K562 (cell line): ENCODE results near the gene SLC4A2. TPM values are rescaled to one million over a fixed set of nuclear protein-coding genes. Genes with fewer than 3 reads are reported as not detected.
A peak's percentile ranks its signal among the peaks of the same experiment; 100 is the strongest.

Experiments used
- ATAC-seq: fragments of 200-7000 bp; cut with Tn5 transposase; 3 replicates; pipeline ENCODE4 v1.9.1; 2020; ENCODE audit warnings: moderate library complexity
- BruUV-seq: library from RNA; stranded (reverse); fragments of 400-500 nt; replicated peaks from 2 replicates; lab custom pipeline; 2021; lab: Mats Ljungman, UMichigan
- CTCF ChIA-PET: fragments of 300-600 bp; formaldehyde crosslinking; extraction: SDS; loops from one replicate; lab custom pipeline; 2021; ENCODE audit warnings: low intra/inter-chr PET ratio; lab: Yijun Ruan, JAX
- POLR2A ChIA-PET: fragments of 300-600, 350-650 bp; sonication (Branson Sonifier 250); formaldehyde crosslinking; extraction: SDS; loops from one replicate; lab custom pipeline; 2021; ENCODE audit warnings: antibody characterized with exemption, inconsistent platforms; lab: Yijun Ruan, JAX
- DNase-seq, 4 experiments: peaks; one replicate each; pipeline versions ENCODE4 v3.0.0 to v3.0.0-alpha.2; 2011 to 2018; ENCODE audit warnings: low spot score in 3 of 4, mixed read lengths in 3 of 4; ENCODE audit errors: extremely low read depth in 1 of 4
- FAIRE-seq: peaks from 2 replicates; lab custom pipeline; 2011; peaks lifted over from hg19 to GRCh38; lab: Jason Lieb, UNC
- H2AFZ ChIP-seq: 2 replicates; pipeline ENCODE4 v1.6.0; 2011; ENCODE audit warnings: low read depth, low read length, control low read depth, inconsistent platforms
- H3K27ac ChIP-seq: fragments of 200-600 bp; 3 replicates; pipeline ENCODE4 v1.8.0; 2011; ENCODE audit warnings: low read depth, mild to moderate bottlenecking, control low read depth, inconsistent platforms, low read length, moderate library complexity, mixed read lengths; ENCODE audit errors: extremely low read depth
- H3K27me3 ChIP-seq, 2 experiments: fragments of 300-600 bp in 1 of 2; 2 replicates in 1 of 2; 3 replicates in 1 of 2; pipeline versions ENCODE4 v1.6.0 to v1.8.0; 2011; ENCODE audit warnings: inconsistent platforms in 2 of 2, low read length in 2 of 2, mild to moderate bottlenecking in 1 of 2, mixed read lengths in 1 of 2, moderate library complexity in 1 of 2; ENCODE audit not compliant: control insufficient read depth in 2 of 2, insufficient read depth in 2 of 2
- H3K36me3 ChIP-seq: fragments of 300-600 bp; 3 replicates; pipeline ENCODE4 v1.8.0; 2011; ENCODE audit warnings: mild to moderate bottlenecking, low read length, inconsistent platforms; ENCODE audit not compliant: control insufficient read depth, insufficient read depth
- H3K4me1 ChIP-seq, 2 experiments: fragments of 200-600 bp in 1 of 2; replicated peaks in 1 of 2; 2 replicates in 1 of 2; 3 replicates in 1 of 2; pipeline versions ENCODE4 v1.5.1 to v1.8.0; 2011; ENCODE audit warnings: inconsistent platforms in 2 of 2, low read length in 2 of 2, mild to moderate bottlenecking in 1 of 2, mixed read lengths in 1 of 2, moderate library complexity in 1 of 2; ENCODE audit not compliant: control insufficient read depth in 2 of 2, insufficient read depth in 2 of 2
- H3K4me2 ChIP-seq: 2 replicates; pipeline ENCODE4 v1.6.1; 2011; ENCODE audit warnings: low read length, control low read depth, inconsistent platforms, mixed read lengths; ENCODE audit not compliant: insufficient read depth
- H3K4me3 ChIP-seq: fragments of 200-600 bp; sonication (generic), shearing (Covaris generic); 2 replicates; pipeline ENCODE4 v1.5.1; 2016; ENCODE audit warnings: control low read depth, inconsistent platforms
- H3K79me2 ChIP-seq: fragments of 200-600 bp; 3 replicates; pipeline ENCODE4 v1.8.0; 2011; ENCODE audit warnings: low read length, inconsistent platforms; ENCODE audit not compliant: control insufficient read depth, insufficient read depth
- H3K9ac ChIP-seq, 2 experiments: 2 replicates each; pipeline versions ENCODE4 v1.6.0 to v1.6.1; 2011; ENCODE audit warnings: low read depth in 2 of 2, low read length in 2 of 2, control low read depth in 1 of 2, inconsistent platforms in 1 of 2, mild to moderate bottlenecking in 1 of 2, mixed read lengths in 1 of 2; ENCODE audit not compliant: insufficient read depth in 1 of 2
- H3K9me1 ChIP-seq: one replicate; pipeline ENCODE4 v1.6.0; 2011; ENCODE audit warnings: inconsistent platforms, mild to moderate bottlenecking, low read length, moderate library complexity; ENCODE audit not compliant: control insufficient read depth, insufficient read depth
- H3K9me3 ChIP-seq: replicated peaks from 2 replicates; pipeline ENCODE4 v1.5.1; 2011; ENCODE audit warnings: low read depth, low read length, inconsistent platforms; ENCODE audit not compliant: control insufficient read depth, insufficient read depth
- H4K20me1 ChIP-seq: replicated peaks from 2 replicates; pipeline ENCODE4 v1.6.1; 2011; ENCODE audit warnings: low read length, inconsistent platforms, mixed read lengths; ENCODE audit not compliant: control insufficient read depth, insufficient read depth
- ATF6 ChIP-seq: sonication (generic); formaldehyde crosslinking; IDR thresholded peaks from 2 replicates; pipeline ENCODE4 v1.4.0; 2020; ENCODE audit warnings: mild to moderate bottlenecking, missing genetic modification reagents
- CAMTA2 ChIP-seq: fragments of 250-450 bp; sonication (Bioruptor Pico); conservative IDR thresholded peaks from 2 replicates; pipeline ENCODE4 v1.5.1; 2022
- IRF2 ChIP-seq: sonication (generic); formaldehyde crosslinking; IDR thresholded peaks from 2 replicates; pipeline ENCODE4 v1.8.1; 2022; ENCODE audit warnings: mild to moderate bottlenecking, missing genetic modification reagents
- POLR2A ChIP-seq: fragments of 450-650 bp; conservative IDR thresholded peaks from 2 replicates; pipeline ENCODE4 v1.6.1; 2016
- SPI1 ChIP-seq: IDR thresholded peaks from 2 replicates; pipeline ENCODE4 v1.6.1; 2011; ENCODE audit warnings: low read depth, low read length, control low read depth, borderline replicate concordance
- THAP7 ChIP-seq: fragments of 250-450 bp; sonication (Bioruptor Pico); IDR thresholded peaks from 2 replicates; pipeline ENCODE4 v1.5.0; 2021
- TOE1 ChIP-seq, 2 experiments: fragments of 450-650 bp in 1 of 2; sonication (generic) in 1 of 2; formaldehyde crosslinking in 1 of 2; IDR thresholded peaks; 2 replicates each; pipeline versions ENCODE4 v1.7.1 to v1.8.0; 2016 to 2022; ENCODE audit warnings: borderline replicate concordance in 2 of 2, mild to moderate bottlenecking in 2 of 2, antibody characterized with exemption in 1 of 2, inconsistent platforms in 1 of 2, low read depth in 1 of 2, missing genetic modification reagents in 1 of 2, moderate library complexity in 1 of 2
- ZBTB33 ChIP-seq: sonication (generic); formaldehyde crosslinking; IDR thresholded peaks from 2 replicates; pipeline ENCODE4 v1.8.1; 2023; ENCODE audit warnings: mild to moderate bottlenecking, missing genetic modification reagents
- WGBS: fragments of 100-300 bp; shearing (Covaris generic); methylation state at CpG from one replicate; pipeline ENCODE4 v1.1.6; 2016; ENCODE audit warnings: low coverage, mixed read lengths; ENCODE audit not compliant: insufficient coverage; ENCODE audit errors: missing lambda C conversion rate; 5-methylcytosine and 5-hydroxymethylcytosine counted together
- in situ Hi-C: fragments of 300-500 bp; cut with MboI; formaldehyde crosslinking; loops from 4 replicates; pipeline ENCODE4 v1.15.0; 2018; ENCODE audit warnings: inconsistent platforms, mixed read lengths
- intact Hi-C: fragments of 100-400 bp; cut with micrococcal nuclease; formaldehyde crosslinking; loops from 2 replicates; pipeline ENCODE4 v1.14.2; 2022
- polyA plus RNA-seq, 8 experiments: library from polyadenylated mRNA; depleted of rRNA in 4 of 8; stranded (reverse) in 5 of 8; unstranded in 3 of 8; fragments of >200 nt; fragmentation: Nextera tagmentation in 2 of 8; fragmentation: Illumina TruSeq in 1 of 8; extraction: Ambion mirVana in 2 of 8; extraction: Trizol in 1 of 8; gene quantifications; 2 replicates each; pipeline versions ENCODE4 v1.2.1 to v1.2.3, GENCODE V29; 2011 to 2014; ENCODE audit warnings: inconsistent platforms in 1 of 8, missing spikeins in 1 of 8
- total RNA-seq, 7 experiments: library from RNA; depleted of rRNA in 6 of 7; stranded (reverse); fragments of >200 nt in 6 of 7; fragmentation: Illumina TruSeq in 2 of 7; extraction: Trizol in 2 of 7; gene quantifications; 2 replicates each; pipeline versions ENCODE4 v1.2.1 to v1.2.3, GENCODE V29; 2011 to 2021; ENCODE audit warnings: low replicate concordance in 1 of 7
- TF ChIP-seq, protein P1 (sequence below): sonication (generic); formaldehyde crosslinking; IDR thresholded peaks from 2 replicates; pipeline ENCODE4 v1.9.0; 2022; ENCODE audit warnings: mild to moderate bottlenecking, missing genetic modification reagents

Gene SLC4A2
- total and polyA plus RNA-seq, 9 of the 15 experiments (the other 6 are each of a cell fraction or from before 2014, with no cell fraction given) = 11.4 to 375 (median 130) TPM

GRCh38 chr7:151104411-151105235 lies 45.2 kb downstream of the SLC4A2 start:
- peak; percentile 37 for FAIRE-seq
- TF ChIP-seq THAP7 = no peak
- TF ChIP-seq TOE1 (IDR thresholded peaks at IDR 0.05; ENCODE audit: borderline replicate concordance) = no peak
- TF ChIP-seq TOE1 (CRISPR knock-in tag; IDR thresholded peaks at IDR 0.05; ENCODE audit: borderline replicate concordance, low read depth) = no peak
- TF ChIP-seq IRF2 (CRISPR knock-in tag) = 0 out of 2 replicates have a peak, but pooled peaks have one; percentile 50
- TF ChIP-seq, protein P1, sequence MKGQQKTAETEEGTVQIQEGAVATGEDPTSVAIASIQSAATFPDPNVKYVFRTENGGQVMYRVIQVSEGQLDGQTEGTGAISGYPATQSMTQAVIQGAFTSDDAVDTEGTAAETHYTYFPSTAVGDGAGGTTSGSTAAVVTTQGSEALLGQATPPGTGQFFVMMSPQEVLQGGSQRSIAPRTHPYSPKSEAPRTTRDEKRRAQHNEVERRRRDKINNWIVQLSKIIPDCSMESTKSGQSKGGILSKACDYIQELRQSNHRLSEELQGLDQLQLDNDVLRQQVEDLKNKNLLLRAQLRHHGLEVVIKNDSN (CRISPR knock-in tag) = 0 out of 2 replicates have a peak, but pooled peaks have one; percentile 13
- no peak for TF ChIP-seq CAMTA2 (CRISPR knock-in tag)
- no peak for TF ChIP-seq ATF6 (CRISPR knock-in tag)
- 0 out of 2 replicates have a peak, but pooled peaks have one; percentile 13 for TF ChIP-seq POLR2A
- 0 out of 2 replicates have a peak, but pooled peaks have one; percentile 2 for TF ChIP-seq SPI1
- peak; percentile 77 for TF ChIP-seq ZBTB33 (CRISPR knock-in tag)
- BruUV-seq = TSS peak; percentile 32
- Histone ChIP-seq H3K79me2 (peaks cover 92% of the 10 kb centered on the region), H4K20me1 (peaks cover 61% of the 10 kb centered on the region), H3K27ac (no peak overlapping the region), H3K9ac (peak overlapping the region in 1 of 2 experiments; percentile 68; a peak in 1 of 4 replicates), H3K4me1 (peaks cover 21 to 46% of the 10 kb centered on the region in 2 experiments), H3K27me3 (no peaks in the 10 kb centered on the region), H2AFZ (no peak overlapping the region), H3K36me3 (peaks cover 64% of the 10 kb centered on the region), H3K4me2 (no peak overlapping the region), H3K9me1 (peaks cover 11% of the 10 kb centered on the region), H3K4me3 (no peak overlapping the region), H3K9me3 (no peaks in the 10 kb centered on the region)
- DNase-seq = no peak
- no peak for ATAC-seq
- CTCF ChIA-PET = interaction anchor here (0.6 kb wide), 1 partner anchor 206 kb away, joined by 3 read pairs; no protein-coding TSS in a partner anchor
- intact Hi-C loops (no loop called here), in situ Hi-C loops (no loop called here)
- WGBS = 92% methylated on average over 23 of the region's 23 CpGs
- POLR2A ChIA-PET = interaction anchor here (0.5 to 4.7 kb wide), 6 partner anchors 11 to 111 kb away, joined by 3 to 31 read pairs (median 4); no protein-coding TSS in a partner anchor
